Left lobe of liver (tissue), 2 donors: Measurements from ENCODE around the gene NAPA. TPM values are rescaled to one million over a fixed set of nuclear protein-coding genes. Genes with fewer than 3 reads are reported as not detected.

Experiments
- ATAC-seq: fragments of 200-7000 bp; cut with Tn5 transposase; one replicate; pipeline ENCODE4 v1.9.1; 2020; ENCODE audit warnings: mild to moderate bottlenecking, moderate library complexity
- DNase-seq: peaks from one replicate; pipeline ENCODE4 v3.0.0-alpha.2; 2020; ENCODE audit warnings: low spot score
- total RNA-seq: library from RNA; stranded (reverse); gene quantifications from one replicate; pipeline ENCODE4 v1.2.1, GENCODE V29; 2021
- donor health status: DM: no; HTN: no; CAD: no; lungs with moderate emphysema.
- donor health status: DM: no; HTN: yes; CAD: no.

The NAPA gene
- total RNA-seq, 1 donor from 2014 or later: 96.3 TPM

DNA sequence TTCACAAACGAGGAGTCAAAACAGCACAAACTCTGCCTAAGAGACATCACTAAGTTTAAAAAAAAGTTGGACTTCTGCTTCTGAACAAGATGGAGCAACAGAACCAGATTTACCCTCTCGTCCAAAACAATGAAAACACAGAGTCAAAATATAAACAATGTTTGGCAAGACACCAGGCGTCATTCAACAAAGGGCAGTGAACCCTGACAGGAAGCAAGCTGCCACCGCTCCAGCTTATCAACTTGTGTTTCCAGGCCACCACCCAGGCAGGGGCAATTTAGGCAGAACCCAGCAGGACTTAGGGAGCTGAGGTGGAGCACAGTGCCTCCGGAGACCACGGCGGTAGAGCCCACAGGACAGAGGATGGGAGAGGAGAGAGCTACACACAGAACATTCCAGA lies 8.6 kb upstream of the NAPA start:
- no peak for DNase-seq
- ATAC-seq: peak; percentile 59

- no peak for DNase-seq
- ATAC-seq: peak; percentile 16
Observed at GRCh38 chr19:47521473-47522180, 6.8 kb upstream of the NAPA start.

- DNase-seq: no peak
- no peak for ATAC-seq
Observed at GRCh38 chr19:47520839-47521238, 6.0 kb upstream of the NAPA start.

DNA sequence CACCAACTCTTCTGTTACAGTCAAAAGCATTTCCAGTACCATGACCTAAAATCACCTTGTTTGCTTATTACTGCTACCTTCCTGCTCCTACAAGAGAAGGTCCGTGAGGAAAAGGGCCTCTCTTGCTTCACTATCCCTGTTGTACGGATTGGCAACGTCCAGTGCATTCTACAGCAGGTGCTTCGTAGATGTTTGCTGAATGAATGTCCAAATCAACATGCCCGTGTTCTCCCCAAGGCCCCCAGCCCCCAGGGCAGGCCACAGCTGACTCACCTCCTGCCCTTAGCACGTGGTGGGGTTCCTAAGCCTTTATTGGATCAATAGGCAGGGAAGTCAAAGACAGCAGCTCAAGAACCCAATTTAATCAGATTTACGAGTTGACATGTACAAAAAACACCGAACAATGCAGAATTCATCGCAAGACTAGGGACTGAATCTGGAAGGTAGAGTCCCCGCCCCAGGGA lies 5.5 kb upstream of the NAPA start:
- ATAC-seq (no peak), DNase-seq (no peak)

DNA sequence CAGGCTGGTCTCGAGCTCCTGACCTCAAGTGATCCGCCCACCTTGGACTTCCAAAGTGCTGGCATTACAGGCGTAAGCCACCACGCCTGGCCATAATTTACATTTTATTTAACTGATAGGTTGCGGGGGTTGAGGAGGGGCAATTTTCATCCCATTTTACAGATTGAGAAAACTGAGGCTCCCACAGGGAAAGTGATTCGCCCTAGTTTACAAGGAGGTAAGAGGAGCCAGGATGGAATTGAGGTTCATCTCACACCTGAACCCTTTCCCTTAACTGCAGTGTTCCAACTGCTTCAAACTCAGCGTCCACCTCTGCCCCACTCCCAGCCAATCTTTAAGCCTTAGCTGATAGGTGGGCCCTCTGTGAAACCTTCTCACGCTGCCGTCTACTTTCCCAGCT lies 4.0 kb upstream of the NAPA start:
- ATAC-seq: no peak

GRCh38 chr19:47518139-47518538 lies 3.3 kb upstream of the NAPA start:
- ATAC-seq (no peak), DNase-seq (no peak)

More for the DNA sequence above, 4.0 kb upstream of the NAPA start:
- DNase-seq: no peak

DNA sequence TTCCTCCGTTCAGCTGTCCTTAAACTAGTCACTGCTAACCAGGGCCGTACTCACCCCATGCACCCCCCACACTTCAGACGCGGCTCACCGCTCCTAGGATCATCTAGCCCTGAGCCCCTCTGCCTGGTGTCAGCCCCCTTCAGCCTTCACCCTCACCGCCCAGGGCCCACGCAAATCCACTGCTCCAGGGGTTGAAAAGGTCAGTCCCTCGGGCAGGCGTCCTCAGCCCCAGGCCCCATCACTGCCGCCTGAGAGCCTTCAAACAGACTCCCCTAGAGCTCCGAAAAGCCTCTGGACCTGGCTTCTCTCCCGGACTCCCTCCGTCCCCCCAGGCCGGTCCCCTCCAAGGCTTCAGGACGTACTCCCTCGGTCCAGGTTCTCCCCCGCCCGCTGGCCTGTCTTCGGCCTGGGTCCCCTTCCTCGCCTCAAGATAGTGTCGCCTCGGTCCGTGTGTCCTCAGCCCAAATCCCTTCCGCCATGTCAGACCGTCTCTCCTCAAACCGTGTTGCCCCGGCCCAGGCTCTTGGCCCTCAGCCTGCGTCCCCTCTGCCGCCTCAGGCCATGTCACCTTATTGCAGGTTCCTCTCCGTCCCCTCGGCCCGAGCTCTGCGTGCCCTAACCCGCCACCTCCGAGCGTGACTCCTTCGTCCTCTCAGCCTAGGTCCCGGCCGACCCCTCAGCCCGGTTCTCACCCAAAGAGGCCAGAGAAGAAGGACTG lies 553 bp downstream of the NAPA start:
- no peak for DNase-seq
- no peak for ATAC-seq

- DNase-seq (no peak), ATAC-seq (no peak)
Observed at GRCh38 chr19:47512948-47513319, 1.9 kb downstream of the NAPA start.

- DNase-seq: peak; percentile 83
- ATAC-seq: peak; percentile 36
Observed at GRCh38 chr19:47512183-47512947, 2.5 kb downstream of the NAPA start.

- no peak for DNase-seq
- no peak for ATAC-seq
Observed at GRCh38 chr19:47511681-47512080, 3.2 kb downstream of the NAPA start.

GRCh38 chr19:47511128-47511517 lies 3.7 kb downstream of the NAPA start:
- DNase-seq (peak; percentile 94), ATAC-seq (peak; percentile 63)

GRCh38 chr19:47510516-47511127 lies 4.2 kb downstream of the NAPA start:
- DNase-seq (no peak), ATAC-seq (no peak)

- DNase-seq: no peak
- ATAC-seq: peak; percentile 26
Observed at GRCh38 chr19:47509973-47510372, 4.9 kb downstream of the NAPA start.

DNA sequence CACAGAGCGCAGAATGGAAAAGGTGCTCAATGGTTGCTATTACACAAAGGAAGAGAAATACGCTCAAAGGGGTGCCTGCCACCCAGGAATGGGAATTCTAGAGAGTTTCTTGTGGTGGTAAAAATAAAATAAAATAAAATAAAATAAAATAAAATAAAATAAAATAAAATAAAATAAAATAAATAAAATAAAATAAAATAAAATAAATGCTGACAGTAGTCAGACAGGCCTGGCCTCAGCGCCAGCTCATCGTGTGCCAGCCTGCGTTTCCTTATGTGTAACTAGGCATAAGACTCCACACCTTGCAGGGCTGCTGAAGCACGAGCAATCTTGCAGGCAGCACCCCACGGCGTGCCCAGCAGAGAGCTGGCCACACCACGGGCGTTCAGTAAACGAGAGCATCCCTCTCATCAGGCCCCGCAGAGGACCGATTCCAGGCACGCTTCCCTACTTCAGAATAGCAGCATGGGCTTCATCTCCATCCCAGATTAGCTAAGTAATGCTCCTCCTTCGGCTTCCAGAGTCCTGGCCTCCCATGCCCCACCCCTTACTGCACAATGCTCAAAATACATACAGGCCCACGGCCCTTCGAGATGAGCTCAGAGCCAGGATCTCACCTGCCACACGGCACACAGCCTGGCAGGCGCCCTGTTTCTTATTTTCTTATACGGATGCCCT lies 5.6 kb downstream of the NAPA start:
- ATAC-seq (no peak), DNase-seq (no peak)

- DNase-seq (no peak), ATAC-seq (no peak)
Observed at GRCh38 chr19:47508721-47509120, 6.1 kb downstream of the NAPA start.

DNA sequence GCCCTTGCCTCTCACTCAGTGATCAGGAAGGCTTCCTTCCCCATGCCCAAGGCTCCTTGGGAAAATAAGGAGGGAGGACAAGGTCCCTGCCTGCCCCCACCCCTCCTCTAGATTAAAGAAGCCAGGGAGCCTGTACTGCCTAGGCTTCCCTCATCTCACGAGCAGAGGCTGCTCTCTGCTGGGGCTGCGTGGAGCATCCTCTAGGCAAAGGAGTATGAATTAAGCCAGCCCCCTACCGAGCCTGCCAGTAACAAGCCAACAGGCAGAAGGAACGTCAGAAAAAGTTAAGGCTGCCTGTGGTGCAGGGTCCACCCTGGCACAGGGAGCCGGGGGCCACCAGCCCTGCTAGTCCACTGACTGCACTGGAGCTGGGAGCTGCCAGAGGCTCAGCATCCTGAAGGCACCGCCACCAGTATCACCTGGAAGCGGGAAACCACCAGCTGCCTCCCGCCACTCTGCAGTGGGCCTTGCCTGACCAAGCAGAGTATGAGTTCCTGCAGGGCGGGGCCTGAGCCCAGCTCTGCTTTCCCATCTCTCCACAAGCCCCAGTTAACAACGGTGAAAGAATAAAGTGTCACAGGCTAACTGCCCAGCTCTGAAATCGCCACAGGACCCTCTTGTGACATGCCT lies 6.8 kb downstream of the NAPA start:
- ATAC-seq (no peak), DNase-seq (no peak)

- no peak for DNase-seq
- no peak for ATAC-seq
Observed at GRCh38 chr19:47507012-47507411, 7.9 kb downstream of the NAPA start.

- DNase-seq: no peak
- no peak for ATAC-seq
Observed at GRCh38 chr19:47506459-47506858, 8.4 kb downstream of the NAPA start.

GRCh38 chr19:47505506-47505905 lies 9.4 kb downstream of the NAPA start:
- no peak for DNase-seq
- no peak for ATAC-seq

DNA sequence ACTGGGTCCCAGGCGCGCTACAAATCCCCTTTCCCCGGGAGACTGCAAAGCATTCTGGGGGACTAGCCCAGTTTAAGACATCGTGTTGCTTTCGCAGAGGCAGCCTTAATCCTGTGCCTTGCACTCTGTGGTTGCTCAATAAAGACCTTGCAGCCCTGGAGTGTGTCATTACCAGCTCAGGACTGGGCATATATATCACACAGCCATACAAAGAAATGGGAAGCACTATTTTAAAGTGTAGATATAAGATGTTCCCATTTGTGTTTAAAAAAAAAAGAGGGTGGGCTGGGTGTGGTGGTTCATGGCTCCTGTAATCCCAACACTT lies 11.1 kb downstream of the NAPA start:
- ATAC-seq: no peak
- DNase-seq: no peak
